HFF-Myc (cell line): ENCODE measurements around the gene GLDN.

ENCODE experiments used
- DNase-seq: peaks from one replicate; pipeline ENCODE4 v3.0.0-alpha.2; 2011; ENCODE audit warnings: low read depth; ENCODE audit errors: extremely low read depth
- H3K4me3 ChIP-seq: replicated peaks from 2 replicates; pipeline ENCODE4 v1.5.1; 2011; ENCODE audit warnings: low read depth, mild to moderate bottlenecking, control low read depth, low read length
- TF ChIP-seq, protein P1 (sequence below): IDR thresholded peaks from 2 replicates; pipeline ENCODE4 v1.5.1; 2012; ENCODE audit warnings: mild to moderate bottlenecking, low read depth, low read length, control low read depth; ENCODE audit errors: missing control alignments

GLDN gene

DNA sequence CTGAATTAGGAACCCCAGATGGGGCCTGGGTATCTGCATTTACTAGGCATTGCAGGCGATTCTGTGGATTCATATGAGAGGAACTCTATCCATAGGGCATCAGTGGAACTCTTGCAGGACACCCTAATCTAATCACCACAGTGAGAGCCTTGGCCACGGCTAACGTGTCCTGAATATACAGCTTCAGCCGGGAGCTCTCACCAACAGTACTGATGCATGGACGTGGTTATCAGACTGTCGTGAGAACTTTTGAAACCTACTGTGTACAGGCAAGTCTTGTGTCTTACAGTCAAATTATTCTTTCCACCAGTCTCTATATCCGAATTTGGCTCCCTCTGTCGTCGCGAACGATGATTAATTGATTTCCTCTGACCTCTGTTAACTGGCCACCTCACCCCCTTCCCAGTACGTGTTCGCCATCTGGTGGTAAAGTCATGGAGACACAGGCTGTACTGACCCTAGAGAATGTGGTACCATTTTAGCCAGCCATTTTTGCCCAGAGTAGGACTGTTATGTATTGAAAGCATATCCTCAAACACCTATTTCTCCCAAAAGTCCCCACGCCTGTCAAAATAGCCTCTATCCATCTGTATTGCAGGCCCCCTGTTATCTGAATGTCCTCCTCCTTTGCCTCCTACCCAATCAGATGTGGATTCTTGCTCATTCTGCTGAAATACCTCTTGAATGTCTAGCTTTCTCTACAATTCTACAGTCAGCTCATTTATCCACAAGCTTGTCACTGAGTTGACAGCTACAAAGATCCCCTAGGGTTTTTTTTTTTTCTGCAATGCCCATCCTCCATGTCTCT lies 39.7 kb downstream of the GLDN start:
- TF ChIP-seq, protein P1, sequence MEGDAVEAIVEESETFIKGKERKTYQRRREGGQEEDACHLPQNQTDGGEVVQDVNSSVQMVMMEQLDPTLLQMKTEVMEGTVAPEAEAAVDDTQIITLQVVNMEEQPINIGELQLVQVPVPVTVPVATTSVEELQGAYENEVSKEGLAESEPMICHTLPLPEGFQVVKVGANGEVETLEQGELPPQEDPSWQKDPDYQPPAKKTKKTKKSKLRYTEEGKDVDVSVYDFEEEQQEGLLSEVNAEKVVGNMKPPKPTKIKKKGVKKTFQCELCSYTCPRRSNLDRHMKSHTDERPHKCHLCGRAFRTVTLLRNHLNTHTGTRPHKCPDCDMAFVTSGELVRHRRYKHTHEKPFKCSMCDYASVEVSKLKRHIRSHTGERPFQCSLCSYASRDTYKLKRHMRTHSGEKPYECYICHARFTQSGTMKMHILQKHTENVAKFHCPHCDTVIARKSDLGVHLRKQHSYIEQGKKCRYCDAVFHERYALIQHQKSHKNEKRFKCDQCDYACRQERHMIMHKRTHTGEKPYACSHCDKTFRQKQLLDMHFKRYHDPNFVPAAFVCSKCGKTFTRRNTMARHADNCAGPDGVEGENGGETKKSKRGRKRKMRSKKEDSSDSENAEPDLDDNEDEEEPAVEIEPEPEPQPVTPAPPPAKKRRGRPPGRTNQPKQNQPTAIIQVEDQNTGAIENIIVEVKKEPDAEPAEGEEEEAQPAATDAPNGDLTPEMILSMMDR = peak; percentile 85
- peak; percentile 66 for DNase-seq
- H3K4me3 ChIP-seq = no peak overlapping the region

GRCh38 chr15:51382787-51383186 lies 41.3 kb downstream of the GLDN start:
- no peak overlapping the region for H3K4me3 ChIP-seq
- TF ChIP-seq, protein P1 = peak; percentile 64
- no peak for DNase-seq

DNA sequence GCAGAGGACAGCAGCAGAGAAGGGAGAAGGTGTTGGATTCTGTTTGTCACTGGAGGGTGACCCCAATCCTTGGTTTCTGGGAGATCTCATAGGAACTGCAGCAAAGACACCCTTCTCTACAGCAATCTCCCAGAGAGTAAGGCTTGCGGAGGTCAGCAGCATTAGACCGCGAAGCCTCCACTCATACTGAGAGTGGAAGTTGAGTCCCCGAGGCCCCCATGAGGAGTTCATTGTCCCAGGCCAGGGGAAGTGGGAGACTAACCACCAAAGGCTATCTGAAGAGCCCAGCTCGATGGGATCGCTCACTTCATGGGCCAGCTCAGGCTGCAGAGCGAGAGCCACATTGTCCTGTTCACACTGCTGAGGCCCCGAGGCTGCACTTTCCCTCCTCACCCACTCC lies 44.6 kb downstream of the GLDN start:
- TF ChIP-seq, protein P1 = no peak
- no peak overlapping the region for H3K4me3 ChIP-seq
- DNase-seq = no peak

GRCh38 chr15:51386486-51386885 lies 45.0 kb downstream of the GLDN start:
- DNase-seq = no peak
- TF ChIP-seq, protein P1 = no peak
- no peak overlapping the region for H3K4me3 ChIP-seq

- H3K4me3 ChIP-seq = no peak overlapping the region
- DNase-seq = no peak
- TF ChIP-seq, protein P1 = no peak
These were observed 45.7 kb downstream of the GLDN start for GRCh38 chr15:51386960-51387698.

DNA sequence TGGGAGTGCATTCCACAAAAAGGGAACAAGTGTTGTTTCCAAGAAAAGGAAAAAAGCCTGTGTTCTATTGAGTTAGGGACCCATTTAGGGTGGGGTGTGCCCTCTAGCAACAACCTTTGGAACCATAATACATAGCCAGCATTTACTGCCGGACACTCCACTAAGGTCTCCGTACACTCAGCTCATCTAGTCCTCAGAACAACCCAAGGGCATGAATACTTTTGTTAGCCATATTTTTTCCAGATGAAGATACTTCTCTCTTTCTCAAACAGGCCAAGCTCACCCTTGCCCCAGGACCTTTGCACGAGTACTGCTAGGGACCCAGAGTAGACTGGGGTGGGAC lies 46.2 kb downstream of the GLDN start:
- TF ChIP-seq, protein P1 = no peak
- DNase-seq = no peak
- H3K4me3 ChIP-seq = no peak overlapping the region
